Limb (tissue), 2 donors: ENCODE results near the gene CHCHD3.

Experiments
- DNase-seq, 2 donors: peaks; one replicate each; pipeline ENCODE4 v3.0.0-alpha.2; 2016; ENCODE audit errors: extremely low spot score in 2 of 2

CHCHD3 gene

GRCh38 chr7:132865366-132866143 lies 216.3 kb downstream of the CHCHD3 start:
- no peak for DNase-seq

GRCh38 chr7:132861940-132862554 lies 219.8 kb downstream of the CHCHD3 start:
- DNase-seq = no peak

- DNase-seq = no peak
Measured at GRCh38 chr7:132861424-132861823, 220.5 kb downstream of the CHCHD3 start.

GRCh38 chr7:132859199-132859598 lies 222.7 kb downstream of the CHCHD3 start:
- no peak for DNase-seq

- no peak for DNase-seq
Measured at GRCh38 chr7:132858760-132859159, 223.1 kb downstream of the CHCHD3 start.

GRCh38 chr7:132858251-132858650 lies 223.6 kb downstream of the CHCHD3 start:
- DNase-seq = no peak

- no peak for DNase-seq
Measured at GRCh38 chr7:132857703-132858102, 224.2 kb downstream of the CHCHD3 start.

- DNase-seq = no peak
Measured at GRCh38 chr7:132857031-132857430, 224.9 kb downstream of the CHCHD3 start.

GRCh38 chr7:132856416-132856815 lies 225.5 kb downstream of the CHCHD3 start:
- DNase-seq = no peak

- DNase-seq = no peak
Measured at GRCh38 chr7:132855901-132856300, 226.0 kb downstream of the CHCHD3 start.

- no peak for DNase-seq
Measured at GRCh38 chr7:132854238-132854637, 227.7 kb downstream of the CHCHD3 start.

- no peak for DNase-seq
Measured at GRCh38 chr7:132847376-132847775, 234.5 kb downstream of the CHCHD3 start.

- no peak for DNase-seq
Measured at GRCh38 chr7:132846086-132846485, 235.8 kb downstream of the CHCHD3 start.

GRCh38 chr7:132842478-132842877 lies 239.4 kb downstream of the CHCHD3 start:
- DNase-seq = no peak

- no peak for DNase-seq
Measured at GRCh38 chr7:132840199-132840598, 241.7 kb downstream of the CHCHD3 start.

- DNase-seq = no peak
Measured at GRCh38 chr7:132838313-132838712, 243.6 kb downstream of the CHCHD3 start.

GRCh38 chr7:132837529-132837928 lies 244.4 kb downstream of the CHCHD3 start:
- no peak for DNase-seq

GRCh38 chr7:132836746-132837145 lies 245.1 kb downstream of the CHCHD3 start:
- no peak for DNase-seq

- no peak for DNase-seq
Measured at GRCh38 chr7:132830941-132831340, 250.9 kb downstream of the CHCHD3 start.

- DNase-seq = no peak
Measured at GRCh38 chr7:132828502-132828901, 253.4 kb downstream of the CHCHD3 start.

- DNase-seq = no peak
Measured at GRCh38 chr7:132825932-132826835, 255.7 kb downstream of the CHCHD3 start.

- no peak for DNase-seq
Measured at GRCh38 chr7:132825222-132825621, 256.7 kb downstream of the CHCHD3 start.
